ENCODE results near the gene FIG4. TPM values are rescaled to one million over a fixed set of nuclear protein-coding genes. Genes with fewer than 3 reads are reported as not detected.

Gene FIG4
- total RNA-seq, 1 experiment from 2014 or later = 23.1 TPM

GRCh38 chr6:109696355-109696754 lies 5.3 kb downstream of the FIG4 start:
- Histone ChIP-seq H4K5ac (ENCODE audit: insufficient read length, low read depth, low read length) (no peak overlapping the region), H3K79me2 (ENCODE audit: insufficient read depth, low read length) (peaks cover 2% of the 10 kb centered on the region; the same call in 1 of the 2 replicates), H2BK5ac (ENCODE audit: insufficient read length, low read length) (no peak overlapping the region), H3T11ph (ENCODE audit: low read length) (no peak overlapping the region), H3K27me3 (ENCODE audit: insufficient read depth, low read length) (no peaks in the 10 kb centered on the region), H3K23ac (ENCODE audit: insufficient read length, low read depth, low read length) (no peak overlapping the region), H2BK15ac (ENCODE audit: low read depth, low read length) (no peak overlapping the region), H3K79me1 (ENCODE audit: insufficient read depth, low read depth, low read length, poor library complexity, severe bottlenecking) (no peaks in the 10 kb centered on the region), H3K4me1 (ENCODE audit: insufficient read depth, low read length) (peaks cover 4% of the 10 kb centered on the region), H2AK5ac (ENCODE audit: insufficient read length, low read length) (no peak overlapping the region), H3K14ac (ENCODE audit: insufficient read depth, low read length) (no peak overlapping the region), H3K9ac (ENCODE audit: extremely low read depth, insufficient read length, low read length) (no peak overlapping the region), H3K4ac (ENCODE audit: low read depth, low read length) (no peak overlapping the region), H3K27ac (ENCODE audit: insufficient read length, low read depth, low read length) (no peak overlapping the region), H3K9me3 (ENCODE audit: control insufficient read depth, low read depth, low read length) (no peaks in the 10 kb centered on the region), H4K91ac (ENCODE audit: insufficient read length, low read depth, low read length) (no peak overlapping the region), H2BK120ac (ENCODE audit: low read depth, low read length, poor library complexity, severe bottlenecking) (no peak overlapping the region), H2BK12ac (ENCODE audit: insufficient read length, low read depth, low read length) (no peak overlapping the region), H3K18ac (ENCODE audit: insufficient read length, low read depth, low read length) (no peak overlapping the region), H4K20me1 (ENCODE audit: control insufficient read depth, insufficient read depth, insufficient read length) (no peaks in the 10 kb centered on the region), H3K56ac (ENCODE audit: insufficient read length, low read depth, low read length) (no peak overlapping the region), H2AFZ (ENCODE audit: low read length) (no peak overlapping the region), H3K23me2 (ENCODE audit: insufficient read length, low read depth, low read length, poor library complexity, severe bottlenecking) (peaks cover 3% of the 10 kb centered on the region), H3K4me2 (ENCODE audit: insufficient read depth, insufficient read length, low read length) (no peak overlapping the region), H4K8ac (replicated peaks; ENCODE audit: insufficient read length, low read depth, low read length) (no peak overlapping the region), H2BK20ac (ENCODE audit: low read depth, low read length, poor library complexity, severe bottlenecking) (no peak overlapping the region)
- Mint-ChIP-seq H3K9me3 (peaks cover 0 to 3% of the 10 kb centered on the region in 2 experiments; a peak in 2 of 5 replicates), H3K27me3 (ENCODE audit: low read depth) (no peaks in the 10 kb centered on the region), H3K27ac (no peak overlapping the region), H3K4me3 (no peak overlapping the region), H3K4me1 (peaks cover 14 to 16% of the 10 kb centered on the region in 2 experiments), H3K36me3 (ENCODE audit: insufficient read depth in 1 of 3, low read depth in 3 of 3) (peaks cover 5 to 14% (median 7%) of the 10 kb centered on the region in 3 experiments; a peak in 5 of 7 replicates)
- TF ChIP-seq, protein P1, sequence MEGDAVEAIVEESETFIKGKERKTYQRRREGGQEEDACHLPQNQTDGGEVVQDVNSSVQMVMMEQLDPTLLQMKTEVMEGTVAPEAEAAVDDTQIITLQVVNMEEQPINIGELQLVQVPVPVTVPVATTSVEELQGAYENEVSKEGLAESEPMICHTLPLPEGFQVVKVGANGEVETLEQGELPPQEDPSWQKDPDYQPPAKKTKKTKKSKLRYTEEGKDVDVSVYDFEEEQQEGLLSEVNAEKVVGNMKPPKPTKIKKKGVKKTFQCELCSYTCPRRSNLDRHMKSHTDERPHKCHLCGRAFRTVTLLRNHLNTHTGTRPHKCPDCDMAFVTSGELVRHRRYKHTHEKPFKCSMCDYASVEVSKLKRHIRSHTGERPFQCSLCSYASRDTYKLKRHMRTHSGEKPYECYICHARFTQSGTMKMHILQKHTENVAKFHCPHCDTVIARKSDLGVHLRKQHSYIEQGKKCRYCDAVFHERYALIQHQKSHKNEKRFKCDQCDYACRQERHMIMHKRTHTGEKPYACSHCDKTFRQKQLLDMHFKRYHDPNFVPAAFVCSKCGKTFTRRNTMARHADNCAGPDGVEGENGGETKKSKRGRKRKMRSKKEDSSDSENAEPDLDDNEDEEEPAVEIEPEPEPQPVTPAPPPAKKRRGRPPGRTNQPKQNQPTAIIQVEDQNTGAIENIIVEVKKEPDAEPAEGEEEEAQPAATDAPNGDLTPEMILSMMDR (conservative IDR thresholded peaks at IDR 0.05) = no peak
- DNase-seq = no peak
- 100% methylated on average over 2 of the region's 5 CpGs for WGBS (ENCODE audit: extremely low coverage, insufficient read length, low lambda C conversion rate)
